ENCODE data around the gene RHBDD2. TPM values are rescaled to one million over a fixed set of nuclear protein-coding genes. Genes with fewer than 3 reads are reported as not detected.
"Not testable (repeated sequence)": the region's sequence is repeated elsewhere in the genome, so short reads cannot be mapped to it uniquely, and the experiment has no call there.

RHBDD2 gene
- total RNA-seq, 2 experiments from 2014 or later: 21.7 to 23.1 TPM

- no peak for TF ChIP-seq CTCF (IDR thresholded peaks at IDR 0.05)
Measured at GRCh38 chr7:75889223-75889825, 10.5 kb downstream of the RHBDD2 start.

GRCh38 chr7:75889826-75890225 is 11.0 kb downstream of the RHBDD2 start:
- ChIA-PET CTCF (no interaction called here), POLR2A (interaction anchor here (0.8 to 1.7 kb wide), 3 partner anchors 9 to 25 kb away, joined by 3 to 6 read pairs (median 3); partner anchors contain the start of gene POR)
- DNase-seq: peak; percentile 31
- Mint-ChIP-seq H3K9me3 (no peaks in the 10 kb centered on the region), H3K36me3 (ENCODE audit: low read depth) (peaks cover 24% of the 10 kb centered on the region), H3K27me3 (no peaks in the 10 kb centered on the region), H3K27ac (no peak overlapping the region), H3K4me3 (no peak overlapping the region), H3K4me1 (ENCODE audit: low read depth) (peaks cover 7% of the 10 kb centered on the region)
- TF ChIP-seq CTCF (IDR thresholded peaks at IDR 0.05): no peak
- ATAC-seq: peak; percentile 20
- intact Hi-C loops (cut with micrococcal nuclease): no loop called here

More at GRCh38 chr7:75889223-75889825, 10.5 kb downstream of the RHBDD2 start:
- DNase-seq (no peak), ATAC-seq (no peak)
- ChIA-PET CTCF (no interaction called here), POLR2A (interaction anchor here (0.8 to 1.7 kb wide), 4 partner anchors 10 to 26 kb away, joined by 3 to 6 read pairs (median 4); partner anchors contain the start of genes POR and RHBDD2)
- Mint-ChIP-seq H3K27ac (no peak overlapping the region), H3K27me3 (no peaks in the 10 kb centered on the region), H3K9me3 (no peaks in the 10 kb centered on the region), H3K4me3 (no peak overlapping the region), H3K36me3 (ENCODE audit: low read depth) (peaks cover 28% of the 10 kb centered on the region), H3K4me1 (ENCODE audit: low read depth) (peaks cover 7% of the 10 kb centered on the region)
- intact Hi-C loops (cut with micrococcal nuclease): no loop called here

GRCh38 chr7:75891237-75891636 is 12.4 kb downstream of the RHBDD2 start:
- H3K36me3 Mint-ChIP-seq (ENCODE audit: low read depth): peaks cover 18% of the 10 kb centered on the region
- H3K9me3 Mint-ChIP-seq; H3K27ac Mint-ChIP-seq; H3K27me3 Mint-ChIP-seq; ATAC-seq; DNase-seq; CTCF ChIA-PET; H3K4me1 Mint-ChIP-seq (ENCODE audit: low read depth); intact Hi-C loops (cut with micrococcal nuclease); H3K4me3 Mint-ChIP-seq: not testable (repeated sequence)
- POLR2A ChIA-PET: interaction anchor here (1.5 kb wide), 1 partner anchor 9 kb away, joined by 5 read pairs; no protein-coding TSS in a partner anchor

GRCh38 chr7:75891815-75892411 is 13.1 kb downstream of the RHBDD2 start:
- no peak for DNase-seq
- TF ChIP-seq CTCF (IDR thresholded peaks at IDR 0.05): no peak
- H3K36me3 Mint-ChIP-seq (ENCODE audit: low read depth): peaks cover 18% of the 10 kb centered on the region
- H3K4me3 Mint-ChIP-seq: no peak overlapping the region
- H3K27ac Mint-ChIP-seq: no peak overlapping the region
- ATAC-seq: no peak
- H3K4me1 Mint-ChIP-seq (ENCODE audit: low read depth): peaks cover 7% of the 10 kb centered on the region
- H3K27me3 Mint-ChIP-seq: no peaks in the 10 kb centered on the region
- ChIA-PET POLR2A (interaction anchor here (1.5 kb wide), 1 partner anchor 9 kb away, joined by 5 read pairs; no protein-coding TSS in a partner anchor), CTCF (no interaction called here)
- intact Hi-C loops (cut with micrococcal nuclease): no loop called here
- H3K9me3 Mint-ChIP-seq: no peaks in the 10 kb centered on the region

GRCh38 chr7:75892634-75893272 is 13.9 kb downstream of the RHBDD2 start:
- Mint-ChIP-seq H3K36me3 (ENCODE audit: low read depth) (peaks cover 14% of the 10 kb centered on the region), H3K4me1 (ENCODE audit: low read depth) (peaks cover 7% of the 10 kb centered on the region), H3K27ac (no peak overlapping the region), H3K27me3 (no peaks in the 10 kb centered on the region), H3K9me3 (no peaks in the 10 kb centered on the region), H3K4me3 (no peak overlapping the region)
- intact Hi-C loops (cut with micrococcal nuclease): no loop called here
- DNase-seq (no peak), ATAC-seq (no peak)
- POLR2A ChIA-PET: no interaction called here
- TF ChIP-seq CTCF (IDR thresholded peaks at IDR 0.05): no peak
- CTCF ChIA-PET: no interaction called here
